Common myeloid progenitor, CD34-positive (primary cell): ENCODE data around the gene ACTG1.
"Not testable (repeated sequence)": the region's sequence is repeated elsewhere in the genome, so short reads cannot be mapped to it uniquely, and the experiment has no call there.

Experiments used
- CTCF ChIA-PET: fragments of 350-600 bp; sonication (Branson Sonifier 250); formaldehyde crosslinking; loops from one replicate; lab custom pipeline; 2021; ENCODE audit warnings: antibody characterized with exemption; lab: Charles Lee
- POLR2A ChIA-PET: fragments of 350-600 bp; sonication (Branson Sonifier 250); formaldehyde crosslinking; loops from one replicate; lab custom pipeline; 2021; ENCODE audit warnings: antibody characterized with exemption; lab: Charles Lee
- DNase-seq, 3 donors: peaks; one replicate each; pipeline versions ENCODE4 v3.0.0 to v3.0.0-alpha.2; 2013
- H3K27ac ChIP-seq, 2 experiments: 1 replicate in 1 of 2; 2 replicates in 1 of 2; pipeline ENCODE4 v1.7.0; 2013; ENCODE audit warnings: inconsistent platforms in 2 of 2, low read length in 2 of 2, mild to moderate bottlenecking in 2 of 2, low read depth in 1 of 2, moderate library complexity in 1 of 2; ENCODE audit not compliant: severe bottlenecking in 2 of 2, insufficient read depth in 1 of 2, poor library complexity in 1 of 2
- H3K27me3 ChIP-seq, 5 experiments: replicated peaks in 2 of 5; 1 replicate in 3 of 5; 2 replicates in 2 of 5; pipeline versions ENCODE4 v1.6.1 to v1.7.0; 2013; ENCODE audit warnings: low read length in 4 of 5, mild to moderate bottlenecking in 2 of 5, moderate library complexity in 2 of 5, inconsistent platforms in 1 of 5; ENCODE audit not compliant: insufficient read depth in 5 of 5, control insufficient read depth in 4 of 5
- H3K36me3 ChIP-seq, 4 experiments: 1 replicate in 2 of 4; 2 replicates in 2 of 4; pipeline versions ENCODE4 v1.6.1 to v1.7.0; 2013; ENCODE audit warnings: low read length in 3 of 4, control low read depth in 1 of 4, mild to moderate bottlenecking in 1 of 4; ENCODE audit not compliant: control insufficient read depth in 4 of 4, insufficient read depth in 4 of 4
- H3K4me1 ChIP-seq, 4 experiments: 1 replicate in 3 of 4; 2 replicates in 1 of 4; pipeline versions ENCODE4 v1.6.1 to v1.7.1; 2013; ENCODE audit warnings: low read length in 3 of 4, mild to moderate bottlenecking in 3 of 4, control low read depth in 1 of 4, inconsistent platforms in 1 of 4, moderate library complexity in 1 of 4; ENCODE audit not compliant: control insufficient read depth in 4 of 4, insufficient read depth in 4 of 4; ENCODE audit errors: control extremely low read depth in 1 of 4
- H3K4me3 ChIP-seq, 7 experiments: 1 replicate in 4 of 7; 2 replicates in 3 of 7; pipeline versions ENCODE4 v1.5.1 to v1.7.0; 2013; ENCODE audit warnings: mild to moderate bottlenecking in 7 of 7, low read length in 6 of 7, moderate library complexity in 6 of 7, inconsistent platforms in 2 of 7, low read depth in 2 of 7, control low read depth in 1 of 7; ENCODE audit not compliant: insufficient read depth in 4 of 7, control insufficient read depth in 1 of 7; ENCODE audit errors: extremely low read depth in 1 of 7
- H3K9me3 ChIP-seq, 5 experiments: 1 replicate in 4 of 5; 2 replicates in 1 of 5; pipeline versions ENCODE4 v1.6.1 to v1.7.1; 2013; ENCODE audit warnings: low read length in 4 of 5, mild to moderate bottlenecking in 2 of 5, inconsistent platforms in 1 of 5, low read depth in 1 of 5, moderate library complexity in 1 of 5; ENCODE audit not compliant: control insufficient read depth in 4 of 5, insufficient read depth in 2 of 5; ENCODE audit errors: control extremely low read depth in 1 of 5
- WGBS: methylation state at CpG from one replicate; pipeline ENCODE4 v1.1.5; 2013; ENCODE audit not compliant: insufficient coverage; 5-methylcytosine and 5-hydroxymethylcytosine counted together

ACTG1 gene

DNA sequence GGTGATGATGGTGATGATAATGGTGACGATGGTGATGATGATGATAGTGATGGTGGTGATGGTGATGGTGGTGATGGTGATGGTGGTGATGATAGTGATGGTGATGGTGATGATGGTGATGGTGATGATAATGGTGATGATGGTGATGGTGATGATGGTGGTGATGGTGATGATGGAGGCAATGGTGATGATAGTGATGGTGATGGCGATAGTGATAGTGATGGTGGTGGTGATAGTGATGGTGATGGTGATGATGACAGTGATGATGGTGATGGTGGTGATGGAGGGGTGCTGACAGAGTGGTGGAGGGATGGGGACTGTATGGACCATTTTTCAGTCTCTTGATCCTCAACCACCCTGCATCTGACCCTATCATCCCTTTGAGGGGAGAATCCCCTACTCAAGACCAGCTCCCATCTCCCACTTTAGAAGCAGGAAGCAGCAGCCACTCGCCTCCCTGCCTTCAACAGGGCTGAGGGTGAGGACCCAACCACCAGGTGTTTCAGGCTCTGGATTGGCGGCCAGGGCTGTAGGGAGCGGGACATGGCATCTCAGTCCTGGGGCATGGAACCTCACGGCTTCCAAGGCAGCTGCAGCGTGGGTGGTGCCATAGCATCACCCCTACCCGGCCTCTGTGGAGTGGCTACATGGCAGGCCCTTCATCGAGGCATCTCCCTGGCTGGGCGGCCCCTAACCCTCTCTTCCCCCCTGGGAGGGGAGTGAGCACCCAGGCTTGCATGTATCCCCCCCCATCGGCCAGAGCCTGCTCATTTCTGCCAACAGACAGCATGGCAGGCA is 20.1 kb upstream of the ACTG1 start:
- POLR2A ChIA-PET = no interaction called here
- 98% methylated on average over 10 of the region's 11 CpGs for WGBS
- Histone ChIP-seq H3K27ac (no peak overlapping the region), H3K9me3 (peaks cover 0 to 3% (median 0%) of the 10 kb centered on the region in 5 experiments), H3K27me3 (peaks cover 0 to 59% (median 10%) of the 10 kb centered on the region in 5 experiments), H3K36me3 (no peaks in the 10 kb centered on the region), H3K4me1 (peaks cover 0 to 19% (median 9%) of the 10 kb centered on the region in 4 experiments), H3K4me3 (no peak overlapping the region)
- CTCF ChIA-PET = interaction anchor here (1.2 to 2.0 kb wide), 2 partner anchors 10 to 16 kb away, joined by 3 to 8 read pairs; no protein-coding TSS in a partner anchor
- no peak for DNase-seq

DNA sequence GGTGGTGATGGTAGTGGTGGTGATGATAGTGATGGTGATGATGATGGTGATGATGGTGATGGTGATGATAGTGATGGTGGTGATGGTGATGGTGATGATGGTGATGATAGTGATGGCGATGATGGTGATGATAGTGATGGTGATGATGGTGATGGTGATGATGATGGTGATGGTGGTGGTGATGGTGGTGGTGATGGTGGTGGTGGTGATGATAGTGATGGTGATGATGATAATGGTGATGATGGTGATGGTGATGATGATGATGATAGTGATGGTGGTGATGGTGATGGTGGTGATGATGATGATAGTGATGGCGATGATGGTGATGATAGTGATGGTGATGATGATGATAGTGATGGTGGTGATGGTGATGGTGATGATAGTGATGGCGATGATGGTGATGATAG is 19.4 kb upstream of the ACTG1 start:
- H3K27ac ChIP-seq, H3K36me3 ChIP-seq, DNase-seq, CTCF ChIA-PET, H3K9me3 ChIP-seq, H3K4me3 ChIP-seq, POLR2A ChIA-PET: not testable (repeated sequence)
- 97% methylated on average over 3 of the region's 3 CpGs for WGBS
- H3K4me1 ChIP-seq = peaks cover 0 to 13% (median 6%) of the 10 kb centered on the region in 4 experiments
- H3K27me3 ChIP-seq = peaks cover 0 to 58% (median 6%) of the 10 kb centered on the region in 5 experiments

DNA sequence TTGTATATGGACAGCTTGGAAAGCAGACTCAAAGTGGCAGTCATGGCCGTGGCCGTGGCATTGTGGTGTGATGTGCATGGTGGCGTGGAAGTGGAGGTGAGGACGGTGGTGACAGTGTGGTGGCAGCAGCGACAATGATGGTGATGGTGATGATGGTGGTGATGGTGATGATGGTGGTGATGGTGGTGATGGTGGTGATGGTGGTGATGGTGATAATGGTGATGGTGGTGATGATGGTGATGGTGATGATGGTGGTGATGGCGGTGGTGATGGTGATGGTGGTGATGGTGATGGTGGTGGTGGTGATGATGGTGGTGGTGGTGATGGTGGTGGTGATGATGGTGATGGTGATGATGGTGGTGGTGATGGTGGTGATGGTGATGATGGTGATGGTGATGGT is 18.4 kb upstream of the ACTG1 start:
- POLR2A ChIA-PET, H3K27ac ChIP-seq, H3K4me3 ChIP-seq, H3K9me3 ChIP-seq, H3K36me3 ChIP-seq, H3K4me1 ChIP-seq, DNase-seq: not testable (repeated sequence)
- peaks cover 0 to 52% (median 3%) of the 10 kb centered on the region in 5 experiments for H3K27me3 ChIP-seq
- CTCF ChIA-PET = interaction anchor here (0.9 kb wide), 1 partner anchor 273 kb away, joined by 4 read pairs; no protein-coding TSS in a partner anchor
- 81% methylated on average over 6 of the region's 6 CpGs for WGBS

DNA sequence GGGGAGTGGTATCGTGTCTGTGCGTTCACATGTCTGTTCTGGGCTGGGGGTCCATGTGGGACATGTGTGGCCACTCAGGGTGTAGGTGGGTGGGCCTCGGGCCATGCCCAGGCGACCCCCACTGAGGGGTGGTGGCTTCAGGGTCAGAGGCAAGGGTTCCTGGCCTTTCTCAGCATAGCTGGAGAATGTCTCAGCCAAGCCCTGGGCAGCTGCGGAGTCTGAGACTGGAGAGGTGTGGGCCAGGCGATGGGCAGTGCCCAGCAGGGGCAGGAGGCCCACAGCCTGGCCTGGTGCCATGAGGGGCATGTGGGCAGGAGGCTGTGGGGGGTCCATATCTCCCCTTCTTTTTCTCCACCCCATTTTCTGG is 16.8 kb upstream of the ACTG1 start:
- H3K27ac ChIP-seq = no peak overlapping the region
- peaks cover 0 to 3% (median 0%) of the 10 kb centered on the region in 5 experiments for H3K9me3 ChIP-seq
- DNase-seq = no peak
- CTCF ChIA-PET = no interaction called here
- 93% methylated on average over 6 of the region's 6 CpGs for WGBS
- peaks cover 0 to 6% (median 2%) of the 10 kb centered on the region in 4 experiments for H3K4me1 ChIP-seq
- H3K27me3 ChIP-seq = peaks cover 0 to 36% (median 0%) of the 10 kb centered on the region in 5 experiments
- H3K36me3 ChIP-seq = no peaks in the 10 kb centered on the region
- H3K4me3 ChIP-seq = no peak overlapping the region
- POLR2A ChIA-PET = no interaction called here

DNA sequence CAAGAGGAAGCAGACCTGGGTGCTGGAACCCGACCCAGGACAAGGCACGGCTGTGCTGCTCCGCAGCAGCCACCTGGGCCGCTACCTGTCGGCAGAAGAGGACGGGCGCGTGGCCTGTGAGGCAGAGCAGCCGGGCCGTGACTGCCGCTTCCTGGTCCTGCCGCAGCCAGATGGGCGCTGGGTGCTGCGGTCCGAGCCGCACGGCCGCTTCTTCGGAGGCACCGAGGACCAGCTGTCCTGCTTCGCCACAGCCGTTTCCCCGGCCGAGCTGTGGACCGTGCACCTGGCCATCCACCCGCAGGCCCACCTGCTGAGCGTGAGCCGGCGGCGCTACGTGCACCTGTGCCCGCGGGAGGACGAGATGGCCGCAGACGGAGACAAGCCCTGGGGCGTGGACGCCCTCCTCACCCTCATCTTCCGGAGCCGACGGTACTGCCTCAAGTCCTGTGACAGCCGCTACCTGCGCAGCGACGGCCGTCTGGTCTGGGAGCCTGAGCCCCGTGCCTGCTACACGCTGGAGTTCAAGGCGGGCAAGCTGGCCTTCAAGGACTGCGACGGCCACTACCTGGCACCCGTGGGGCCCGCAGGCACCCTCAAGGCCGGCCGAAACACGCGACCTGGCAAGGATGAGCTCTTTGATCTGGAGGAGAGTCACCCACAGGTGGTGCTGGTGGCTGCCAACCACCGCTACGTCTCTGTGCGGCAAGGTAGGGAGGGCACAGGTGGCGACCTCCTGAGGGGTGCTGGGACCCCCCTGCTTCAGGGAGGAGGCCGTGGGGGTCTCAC is 16.2 kb upstream of the ACTG1 start:
- no peak for DNase-seq
- peaks cover 0 to 4% (median 2%) of the 10 kb centered on the region in 4 experiments for H3K4me1 ChIP-seq
- no peak overlapping the region for H3K4me3 ChIP-seq
- no peak overlapping the region for H3K27ac ChIP-seq
- no peaks in the 10 kb centered on the region for H3K36me3 ChIP-seq
- H3K27me3 ChIP-seq = peaks cover 0 to 38% (median 0%) of the 10 kb centered on the region in 5 experiments
- H3K9me3 ChIP-seq = peaks cover 0 to 3% (median 0%) of the 10 kb centered on the region in 5 experiments
- CTCF ChIA-PET = interaction anchor here (0.7 kb wide), 1 partner anchor 11 kb away, joined by 3 read pairs; no protein-coding TSS in a partner anchor
- WGBS = 96% methylated on average over 52 of the region's 62 CpGs
- POLR2A ChIA-PET = no interaction called here

DNA sequence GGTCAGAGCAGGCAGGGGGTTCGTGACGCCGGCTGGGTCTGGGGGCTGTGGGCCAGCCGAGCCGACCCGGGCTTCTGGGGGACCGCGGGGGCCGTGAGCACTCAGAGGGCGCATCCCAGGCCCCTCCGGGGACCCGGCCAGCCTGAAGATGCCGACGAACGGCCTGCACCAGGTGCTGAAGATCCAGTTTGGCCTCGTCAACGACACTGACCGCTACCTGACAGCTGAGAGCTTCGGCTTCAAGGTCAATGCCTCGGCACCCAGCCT is 15.7 kb upstream of the ACTG1 start:
- CTCF ChIA-PET = interaction anchor here (1.0 kb wide), 1 partner anchor 9 kb away, joined by 3 read pairs; no protein-coding TSS in a partner anchor

More for the DNA sequence above, 15.7 kb upstream of the ACTG1 start:
- Histone ChIP-seq H3K4me1 (peaks cover 0 to 5% (median 4%) of the 10 kb centered on the region in 4 experiments), H3K9me3 (peaks cover 0 to 3% (median 0%) of the 10 kb centered on the region in 5 experiments), H3K27me3 (peaks cover 0 to 35% (median 0%) of the 10 kb centered on the region in 5 experiments), H3K36me3 (no peaks in the 10 kb centered on the region), H3K4me3 (no peak overlapping the region), H3K27ac (no peak overlapping the region)
- POLR2A ChIA-PET = no interaction called here
- no peak for DNase-seq
- WGBS = 75% methylated on average over 20 of the region's 20 CpGs
